HG02642 (cell line): ENCODE results near the gene SIK1.
"Not testable (repeated sequence)": the region's sequence is repeated elsewhere in the genome, so short reads cannot be mapped to it uniquely, and the experiment has no call there.

ENCODE experiments used
- ATAC-seq: cut with Tn5 transposase; IDR thresholded peaks from one replicate; pipeline ENCODE4 v1.9.1; 2021; ENCODE audit warnings: mild to moderate bottlenecking; ENCODE audit not compliant: unreplicated experiment, poor library complexity

Gene SIK1

DNA sequence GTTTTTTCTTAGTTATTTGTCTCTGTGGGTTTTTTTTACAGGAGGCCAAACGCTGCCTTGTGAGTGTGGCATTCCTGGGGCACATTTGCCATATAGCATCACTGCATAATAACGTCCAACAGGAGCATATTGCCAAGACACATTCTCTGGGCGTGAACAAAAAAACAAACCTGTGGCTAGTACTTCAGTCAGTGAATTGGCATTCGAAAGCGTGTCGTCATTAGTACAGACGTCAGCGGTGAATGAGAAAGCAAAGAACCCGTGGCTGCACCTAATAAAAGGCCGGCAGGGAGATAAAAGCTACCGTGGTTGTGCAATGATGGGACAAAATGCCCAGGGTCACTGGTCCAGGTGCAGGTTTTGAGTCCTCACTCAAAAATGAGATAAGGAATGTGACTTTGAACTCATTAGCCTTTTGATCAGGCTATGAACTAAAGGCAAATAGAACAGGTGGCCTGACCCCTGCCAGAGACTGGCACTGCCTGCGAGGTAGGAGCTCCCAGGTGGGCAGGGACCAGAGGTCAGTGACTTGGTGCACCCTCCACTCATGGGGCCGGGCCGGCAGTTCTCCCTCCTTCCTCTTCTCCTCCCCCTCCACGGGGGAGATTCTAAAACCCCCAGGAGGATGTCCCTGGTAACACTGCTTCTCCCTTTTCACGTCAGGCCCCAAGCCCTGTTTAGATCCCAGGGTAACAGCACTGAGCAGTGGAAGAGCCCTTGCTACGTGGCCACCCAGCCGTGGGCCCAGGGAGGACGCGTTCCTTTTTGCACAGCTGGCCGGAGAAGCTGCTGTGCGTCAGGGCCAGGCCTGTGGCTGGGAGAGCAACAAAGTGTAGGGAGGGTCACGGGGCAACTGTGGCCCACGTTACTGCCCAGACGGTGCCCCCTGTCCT, 14.2 kb upstream of the SIK1 start:
- ATAC-seq: not testable (repeated sequence)

DNA sequence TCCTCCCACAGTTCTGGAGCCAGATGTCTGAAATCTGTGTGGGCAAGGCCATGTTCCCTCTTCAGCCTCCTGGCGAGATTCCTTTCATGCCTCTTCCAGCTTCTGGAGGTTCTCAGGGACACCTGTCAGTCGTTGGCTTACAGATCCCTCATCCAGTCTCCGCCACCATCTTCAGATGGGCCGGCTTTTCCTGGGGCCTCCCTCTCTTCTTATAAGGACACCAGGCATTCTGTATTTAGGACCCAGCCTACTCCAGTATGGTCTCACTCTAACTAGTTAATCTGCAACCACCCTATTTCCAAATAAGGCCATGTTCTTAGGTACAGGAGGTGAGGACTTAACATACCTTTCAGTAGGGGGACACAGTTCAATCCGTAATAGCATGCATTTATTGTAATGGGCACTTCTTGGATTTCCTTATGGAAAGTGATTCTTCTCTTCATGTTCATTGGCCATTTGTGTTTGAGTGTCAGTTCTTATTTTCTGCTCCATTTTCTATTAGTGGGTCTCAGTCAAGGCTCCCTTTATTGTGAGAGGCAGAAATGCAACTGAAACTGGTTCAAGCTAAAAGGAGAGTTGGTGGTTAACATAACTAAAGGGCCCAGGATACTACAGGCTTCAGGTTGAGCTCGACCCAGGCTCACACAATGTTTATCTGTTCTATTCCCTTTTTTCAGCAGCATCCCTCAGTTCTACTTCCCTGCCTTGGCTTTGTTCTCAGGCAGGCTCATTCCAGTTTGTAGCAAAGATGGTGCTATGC, 12.6 kb upstream of the SIK1 start:
- ATAC-seq: not testable (repeated sequence)

DNA sequence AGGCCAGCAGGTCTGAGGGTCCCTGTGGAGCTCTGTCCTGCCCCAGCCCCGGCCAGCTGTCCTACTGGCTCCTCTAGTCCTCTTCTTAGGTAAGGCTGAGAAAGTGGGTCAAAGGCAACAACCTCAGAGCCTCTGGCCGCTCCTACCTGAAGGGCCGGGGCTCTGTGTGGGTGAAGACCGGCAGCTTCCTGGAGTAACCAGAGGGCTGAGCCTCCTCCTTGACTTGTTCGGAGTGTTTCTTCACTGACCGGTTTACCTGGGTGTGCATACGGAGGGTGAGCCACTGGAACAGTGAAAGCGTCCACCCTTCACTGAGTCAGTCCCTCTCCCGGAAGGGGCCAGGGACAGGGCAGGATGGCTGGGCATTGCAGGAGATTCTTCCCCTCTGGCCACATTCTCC, 9.3 kb upstream of the SIK1 start:
- ATAC-seq: not testable (repeated sequence)

DNA sequence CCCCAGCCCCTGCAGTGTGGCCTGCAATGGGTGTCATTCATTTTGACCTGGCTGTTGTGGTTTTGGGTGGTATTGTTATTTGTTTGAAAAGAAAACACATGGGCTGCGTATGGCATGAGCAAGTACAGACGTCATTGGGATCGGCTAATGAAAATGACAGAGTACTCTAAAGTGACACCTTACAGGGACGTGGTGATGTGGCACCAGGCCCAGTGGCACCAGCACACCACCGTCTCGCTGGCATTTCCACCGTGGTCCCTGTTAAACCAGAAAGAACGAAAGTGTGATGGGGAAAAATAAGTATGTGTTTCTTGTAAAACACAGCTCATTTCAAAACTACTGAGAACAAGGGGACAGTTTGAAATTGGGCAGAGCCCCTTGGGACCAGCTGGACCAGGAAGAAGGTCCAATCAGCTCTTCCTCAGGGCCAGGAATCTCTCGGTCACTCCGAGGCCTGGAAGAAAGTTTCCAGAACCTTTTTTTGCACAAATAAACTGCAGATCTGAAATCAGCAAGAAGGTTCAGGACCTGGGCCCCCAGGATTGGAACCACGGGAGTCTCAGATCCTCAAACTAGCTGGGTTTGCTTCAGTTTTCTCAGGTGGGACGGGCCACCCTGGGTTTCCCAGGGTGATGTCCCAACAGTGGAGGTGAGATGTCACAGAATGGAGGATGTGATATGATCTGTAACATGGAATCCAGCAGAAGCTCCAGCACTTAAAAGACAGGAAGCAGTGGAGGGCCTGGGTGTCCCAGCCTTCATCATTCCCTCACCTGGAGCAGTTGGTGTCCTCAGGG, 6.6 kb upstream of the SIK1 start:
- ATAC-seq: not testable (repeated sequence)

DNA sequence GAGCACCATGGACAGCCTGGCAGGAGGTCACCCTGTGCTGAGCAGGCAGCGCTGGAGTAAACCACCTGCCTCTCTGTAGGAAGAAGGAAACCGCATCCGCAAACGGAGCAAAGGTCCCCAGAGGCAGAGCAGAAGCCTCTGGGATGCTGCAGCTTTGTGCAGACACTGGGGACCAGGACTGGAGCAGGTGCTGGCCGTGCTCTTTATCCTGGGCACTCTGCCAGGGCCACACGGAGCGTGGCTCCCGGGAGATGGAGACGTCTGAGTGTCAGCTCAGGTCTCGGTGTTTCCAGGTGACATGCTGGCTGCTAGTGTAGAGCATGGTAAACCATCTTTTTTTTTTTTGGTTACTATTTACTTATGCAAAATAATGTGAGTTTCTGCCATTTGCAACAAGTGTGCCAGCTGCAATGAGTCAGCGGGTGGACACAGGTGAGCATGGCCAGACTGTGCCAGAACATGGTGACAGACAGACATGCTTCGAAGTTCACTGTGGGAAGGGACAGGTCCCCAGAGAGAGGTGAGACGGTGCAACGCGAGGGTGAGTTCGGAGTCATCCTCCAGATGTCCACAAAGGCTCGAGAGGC, 4.0 kb upstream of the SIK1 start:
- ATAC-seq: peak; percentile 20

DNA sequence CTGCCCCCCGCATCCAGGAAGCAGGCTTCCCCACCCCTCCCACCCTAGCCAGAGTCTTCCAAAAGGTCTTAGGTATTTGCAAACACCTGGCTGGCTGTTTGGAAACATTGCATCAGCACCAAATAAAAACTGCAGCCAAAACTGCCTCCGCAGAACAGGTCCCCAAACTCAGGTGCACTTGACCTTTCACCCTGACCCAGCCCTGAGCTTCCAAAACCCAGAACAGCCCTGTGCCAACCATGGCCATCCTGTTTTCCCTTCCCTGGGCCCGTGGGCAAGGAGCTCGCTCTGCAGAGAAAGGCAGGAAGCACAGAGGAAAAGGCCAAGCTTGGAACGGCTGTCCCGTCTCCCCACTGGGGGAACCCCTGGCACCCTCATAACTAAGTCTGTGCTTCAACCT, 2.0 kb upstream of the SIK1 start:
- not testable (repeated sequence) for ATAC-seq

DNA sequence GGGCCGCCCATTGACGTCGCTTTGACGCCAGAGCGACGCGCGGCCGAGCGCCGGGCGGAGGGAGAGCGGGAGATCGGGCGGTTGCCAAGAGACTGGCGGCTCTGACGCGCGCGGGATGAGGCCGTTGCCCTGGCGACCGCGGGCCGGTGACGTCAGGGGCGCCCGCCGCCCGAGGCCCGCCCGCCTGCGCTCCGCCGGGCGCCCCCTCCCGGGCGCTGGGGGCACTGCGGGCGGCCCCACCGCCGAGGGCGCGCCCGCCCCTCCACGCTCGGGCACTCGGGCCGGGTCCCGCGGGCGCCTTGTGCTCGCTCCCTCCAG, 270 bp upstream of the SIK1 start:
- ATAC-seq: peak; percentile 85

DNA sequence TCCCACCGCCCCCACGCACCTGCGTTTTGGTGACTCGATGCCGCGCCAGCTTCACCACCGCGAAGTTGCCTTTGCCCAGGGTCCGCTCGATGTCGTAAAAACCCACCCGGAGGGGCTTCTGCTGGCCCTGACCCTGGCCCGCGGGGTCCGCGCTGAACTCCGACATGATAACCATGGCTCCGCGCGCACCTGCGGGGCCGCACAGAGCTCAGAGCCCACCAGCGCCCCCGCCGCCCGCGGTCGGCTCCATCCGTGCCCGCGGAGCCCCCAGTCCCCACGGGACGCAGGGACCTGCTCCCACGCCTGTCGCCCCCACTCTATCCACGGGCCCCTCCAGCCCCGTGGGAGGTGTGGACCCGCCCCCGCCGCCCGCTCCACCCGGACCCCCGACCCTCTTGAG, 927 bp downstream of the SIK1 start:
- not testable (repeated sequence) for ATAC-seq

DNA sequence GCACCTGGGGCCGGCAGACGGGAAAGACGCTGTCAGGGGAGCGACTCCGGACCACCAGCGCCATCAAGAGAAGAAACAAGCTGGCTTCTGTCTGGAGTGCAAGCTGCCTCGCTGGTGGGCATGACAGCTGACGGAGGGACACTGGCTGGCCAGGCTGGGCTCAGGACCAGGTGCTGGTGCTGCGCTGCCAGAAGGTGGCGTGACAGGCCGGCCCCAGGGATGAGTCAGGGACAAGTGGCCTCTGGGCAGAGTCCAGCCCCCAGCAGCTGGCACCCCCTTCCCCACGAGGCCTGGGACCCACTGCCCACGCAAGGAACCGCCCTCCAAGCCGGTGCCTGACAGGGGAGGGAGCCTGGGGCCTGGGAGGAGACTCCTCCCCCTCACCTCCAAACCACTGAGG, 7.5 kb downstream of the SIK1 start:
- not testable (repeated sequence) for ATAC-seq

DNA sequence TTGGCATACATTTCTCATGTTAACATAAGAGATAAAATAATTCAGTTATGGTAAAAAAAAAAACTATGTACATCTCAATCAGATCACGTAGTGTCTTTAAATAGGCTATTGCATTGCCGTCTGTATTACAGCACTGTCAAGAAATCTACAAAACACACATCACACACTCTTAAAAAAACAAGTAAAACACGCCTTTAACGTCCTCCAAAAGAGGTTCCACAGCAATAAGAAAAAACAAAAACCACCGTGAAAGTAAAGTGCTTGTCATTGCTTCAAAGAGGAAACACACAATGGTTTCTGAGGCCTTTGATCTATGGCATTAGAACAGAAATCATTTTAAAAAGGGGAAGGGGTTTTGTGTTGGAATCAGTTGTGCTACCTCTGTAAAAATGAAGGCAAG, 12.4 kb downstream of the SIK1 start:
- not testable (repeated sequence) for ATAC-seq

DNA sequence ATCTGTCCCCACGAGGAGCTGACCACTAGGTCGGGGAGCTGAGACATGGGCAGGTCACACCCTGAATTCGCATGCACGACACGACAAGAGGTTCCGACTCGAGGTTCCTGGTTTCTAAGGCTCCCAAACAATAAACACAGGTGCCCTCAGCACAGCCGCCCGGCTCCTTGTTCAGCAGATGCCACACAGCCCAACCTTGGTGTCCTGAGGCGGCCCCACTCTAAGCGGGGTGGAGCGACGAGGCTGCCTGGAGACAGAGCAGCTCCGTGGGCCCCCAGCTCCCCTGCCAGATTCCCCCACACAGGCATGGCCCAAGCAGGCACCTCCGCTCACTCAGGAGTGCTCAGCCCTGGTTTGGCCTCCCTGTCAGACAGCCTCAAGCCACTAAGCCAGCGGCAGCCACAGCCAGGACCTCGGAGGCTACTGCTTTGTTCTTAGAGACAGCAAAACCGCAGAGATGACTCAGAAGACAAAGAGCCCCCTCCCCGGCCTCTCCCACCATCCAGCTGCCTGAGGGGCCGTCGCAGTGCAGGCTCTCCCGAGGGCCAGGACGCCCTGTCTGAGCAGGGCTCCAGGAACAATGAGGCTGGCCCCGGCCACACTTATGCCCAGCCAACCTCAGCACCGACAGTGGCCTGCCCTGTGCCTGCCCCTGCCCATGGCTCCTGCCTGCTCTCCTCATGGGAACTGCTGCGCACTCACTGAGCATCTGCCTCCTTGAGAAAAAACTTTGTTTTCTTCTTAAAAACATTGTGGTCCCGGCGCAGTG, 14.7 kb downstream of the SIK1 start:
- ATAC-seq: not testable (repeated sequence)

DNA sequence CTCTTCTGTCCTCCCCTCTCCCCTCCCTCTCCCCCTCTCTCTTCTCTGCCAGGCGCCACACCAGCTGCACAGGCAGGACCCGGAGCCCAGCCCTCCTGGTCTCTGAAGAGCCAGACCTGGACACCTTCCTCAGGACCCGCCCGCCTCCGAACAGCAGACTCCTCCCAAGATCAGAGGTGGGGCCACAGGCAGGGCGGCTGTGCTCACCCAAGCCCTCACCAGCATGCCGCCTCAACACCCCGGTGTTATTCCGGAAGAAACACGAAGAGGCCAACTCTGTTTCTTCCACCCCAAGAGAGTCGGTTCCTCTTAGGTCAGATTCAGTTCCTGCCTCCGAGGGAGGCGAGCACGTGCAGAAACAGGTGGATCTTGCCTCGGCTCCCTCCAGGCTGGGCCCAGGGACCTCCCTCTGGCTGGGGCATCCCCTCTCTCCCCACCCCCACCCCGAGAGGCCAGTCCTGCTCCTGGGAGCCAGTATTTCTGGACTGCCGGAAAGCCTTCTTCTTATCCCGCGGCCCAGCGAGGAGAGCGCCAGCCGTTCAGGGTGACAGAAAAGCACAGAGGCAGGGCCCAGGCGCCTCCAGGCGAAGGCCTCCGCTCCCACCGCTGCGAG, 16.4 kb downstream of the SIK1 start:
- ATAC-seq: peak; percentile 70

DNA sequence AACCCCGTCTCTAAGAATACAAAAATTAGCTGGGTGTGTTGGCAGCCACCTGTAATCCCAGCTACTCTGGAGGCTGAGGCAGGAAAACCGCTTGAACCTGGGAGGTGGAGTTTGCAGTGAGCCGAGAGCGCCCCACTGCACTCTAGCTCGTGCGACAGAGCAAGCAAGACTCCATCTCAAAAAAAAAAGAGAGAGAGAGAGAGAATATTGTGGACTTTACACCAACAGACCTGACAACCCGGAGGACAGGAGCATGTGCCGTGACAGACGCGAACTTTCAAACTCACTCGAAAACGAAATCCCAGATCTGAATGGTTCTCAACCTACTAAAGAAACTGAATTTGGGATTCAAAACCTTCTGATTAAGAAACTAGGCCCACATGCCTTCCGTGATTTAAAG, 19.8 kb downstream of the SIK1 start:
- not testable (repeated sequence) for ATAC-seq

DNA sequence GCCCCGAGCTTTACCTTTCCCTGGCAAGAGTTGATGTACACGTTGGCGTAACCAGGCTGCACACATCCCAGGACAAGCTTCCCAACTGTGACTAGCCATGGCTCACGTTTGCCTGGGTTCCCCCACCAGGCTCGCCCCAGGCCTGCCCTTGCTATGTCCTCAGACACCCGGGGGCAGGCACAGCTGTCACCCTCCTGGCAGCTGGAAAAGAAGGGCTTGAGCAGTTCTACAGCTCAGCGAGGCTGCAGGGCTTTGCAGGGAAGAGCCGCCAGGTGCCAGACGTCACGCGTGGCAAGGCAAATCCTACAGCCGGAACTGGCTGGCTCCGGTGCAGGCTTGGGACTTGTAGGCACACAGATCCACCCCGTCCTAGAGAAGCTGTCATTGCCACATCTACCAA, 22.5 kb downstream of the SIK1 start:
- ATAC-seq: not testable (repeated sequence)

DNA sequence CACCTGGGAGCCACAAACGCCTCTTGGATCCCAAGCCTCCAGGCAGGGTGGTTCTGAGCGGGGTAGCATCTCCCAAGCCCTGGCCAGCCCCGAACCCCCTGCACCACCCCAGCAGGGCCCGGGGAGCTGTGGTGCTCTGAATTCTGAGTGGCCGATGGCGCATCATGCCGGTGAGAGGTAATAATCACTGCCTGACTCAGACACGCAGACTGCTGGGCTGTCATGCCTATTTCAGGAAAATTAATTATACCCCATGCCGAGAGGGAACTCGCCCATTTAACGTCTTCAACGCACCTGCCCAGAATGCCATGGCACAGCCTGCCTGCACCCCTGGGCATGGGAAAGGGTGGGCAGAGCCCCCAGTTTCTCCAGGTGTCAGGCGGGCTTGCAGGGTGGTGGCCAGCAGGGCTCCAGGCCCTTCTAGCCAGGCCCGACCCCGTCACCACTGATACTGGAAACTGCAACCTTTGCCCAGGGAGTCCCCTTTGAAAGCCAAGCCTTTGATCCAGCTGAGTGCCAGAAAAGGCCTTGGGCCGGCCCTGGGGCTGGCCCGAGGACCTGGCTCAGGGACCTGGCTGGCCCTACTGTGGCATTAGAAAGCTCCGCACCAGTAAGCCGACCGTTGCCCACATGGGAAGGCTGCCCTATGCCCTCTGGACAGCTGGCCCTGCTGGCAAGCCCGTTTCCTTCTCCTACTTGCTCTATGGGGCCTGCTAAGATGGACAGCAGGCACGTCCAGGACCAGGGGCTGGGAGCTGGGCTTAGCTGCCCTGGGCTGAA, 23.1 kb downstream of the SIK1 start:
- ATAC-seq: not testable (repeated sequence)

DNA sequence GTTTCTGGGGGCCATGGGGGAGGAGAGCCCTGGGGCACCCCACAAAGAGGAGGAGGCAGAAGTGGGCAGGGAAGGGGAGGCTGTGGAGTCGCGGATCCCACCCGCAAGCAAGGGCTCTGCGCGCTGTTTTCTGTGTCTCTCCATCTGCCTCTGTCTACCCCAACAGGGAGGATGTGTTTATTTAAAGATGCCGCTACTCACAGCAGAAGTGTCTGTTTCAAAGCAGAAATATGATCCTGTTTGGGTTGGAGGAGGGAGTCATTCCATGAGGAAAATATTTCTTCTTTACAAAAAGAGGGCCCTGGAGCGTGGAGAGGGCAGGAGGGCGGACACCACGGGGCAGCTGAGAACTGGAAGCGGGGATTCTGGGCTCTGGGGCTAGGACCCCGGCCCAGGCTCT, 25.8 kb downstream of the SIK1 start:
- not testable (repeated sequence) for ATAC-seq

DNA sequence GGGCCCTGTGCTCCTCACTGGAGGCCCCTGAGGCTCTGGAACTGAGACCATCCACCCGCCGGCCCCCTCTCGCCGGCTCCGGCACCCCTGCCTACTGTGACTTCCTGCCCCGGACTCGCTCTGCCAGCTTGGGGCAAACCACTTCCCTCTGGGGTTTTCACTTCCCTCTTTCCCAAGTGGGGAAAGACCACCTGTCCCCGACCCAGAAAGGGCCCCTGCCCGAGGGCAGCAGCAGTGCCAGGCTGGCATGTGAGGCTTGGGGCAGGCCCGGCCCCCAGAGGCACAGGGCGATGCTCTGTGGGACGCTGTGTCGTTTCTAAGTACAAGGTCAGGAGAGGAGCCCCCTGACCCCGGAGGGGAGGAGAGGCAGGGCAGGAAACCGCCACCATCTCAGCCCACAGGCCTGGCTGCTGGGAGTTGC, 27.3 kb downstream of the SIK1 start:
- not testable (repeated sequence) for ATAC-seq

DNA sequence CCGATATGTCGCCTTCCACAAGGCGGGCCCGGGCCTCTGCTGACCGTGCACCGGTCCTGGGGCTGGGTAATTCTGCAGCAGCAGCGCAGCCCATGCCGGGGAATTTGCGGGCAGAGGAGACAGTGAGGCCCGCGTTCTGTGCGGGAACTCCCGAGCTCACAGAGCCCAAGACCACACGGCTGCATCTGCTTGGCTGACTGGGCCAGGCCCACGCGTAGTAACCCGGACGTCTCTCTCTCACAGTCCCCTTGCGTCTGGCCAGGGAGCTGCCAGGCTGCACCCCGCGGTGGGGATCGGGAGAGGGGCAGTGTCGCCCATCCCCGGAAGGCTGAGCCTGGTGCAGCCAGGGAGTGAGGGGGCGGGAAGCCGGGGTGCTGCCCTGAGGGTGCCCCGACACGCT, 27.8 kb downstream of the SIK1 start:
- not testable (repeated sequence) for ATAC-seq
